HG03064 (cell line): ENCODE measurements around the gene DPH7.
"Not testable (repeated sequence)": the region's sequence is repeated elsewhere in the genome, so short reads cannot be mapped to it uniquely, and the experiment has no call there.

Source experiments
- ATAC-seq: cut with Tn5 transposase; IDR thresholded peaks from one replicate; pipeline ENCODE4 v1.9.1; 2021; ENCODE audit warnings: low read depth; ENCODE audit not compliant: unreplicated experiment

DPH7 gene

DNA sequence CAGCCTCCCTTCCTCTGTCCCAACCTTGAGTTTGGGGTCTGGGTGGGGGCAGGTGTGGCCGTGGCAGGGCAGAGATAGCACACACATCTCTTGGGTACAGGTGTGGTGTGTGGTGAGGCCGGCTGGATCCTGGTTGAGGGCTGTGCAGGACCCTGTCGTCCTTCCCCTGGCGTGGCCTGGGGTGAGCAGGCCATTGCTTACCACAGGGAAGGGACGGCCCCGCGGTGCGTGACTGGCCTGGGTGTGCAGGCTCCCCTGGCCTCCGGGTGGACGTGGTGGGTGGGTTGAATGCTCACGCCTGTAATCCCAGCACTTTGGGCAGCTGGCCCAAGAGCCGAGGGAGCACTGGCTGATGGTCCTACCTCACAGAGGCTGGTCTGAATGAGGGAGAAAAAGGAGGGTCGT is 28.0 kb upstream of the DPH7 start:
- ATAC-seq: no peak

GRCh38 chr9:137606005-137606621 is 27.4 kb upstream of the DPH7 start:
- peak; percentile 24 for ATAC-seq

GRCh38 chr9:137605121-137606004 is 26.6 kb upstream of the DPH7 start, which contains the start of gene ARRDC1:
ARRDC1 (plus strand) TSS chr9:137605686; CDS start chr9:137605718, 32 bp downstream.
- ATAC-seq: peak; percentile 63

GRCh38 chr9:137604345-137605086 is 25.8 kb upstream of the DPH7 start:
- ATAC-seq: no peak

GRCh38 chr9:137603879-137604278 is 25.2 kb upstream of the DPH7 start:
- no peak for ATAC-seq

- no peak for ATAC-seq
Observed at GRCh38 chr9:137602661-137603060, 23.9 kb upstream of the DPH7 start.

- no peak for ATAC-seq
Observed at GRCh38 chr9:137598943-137599342, 20.2 kb upstream of the DPH7 start.

DNA sequence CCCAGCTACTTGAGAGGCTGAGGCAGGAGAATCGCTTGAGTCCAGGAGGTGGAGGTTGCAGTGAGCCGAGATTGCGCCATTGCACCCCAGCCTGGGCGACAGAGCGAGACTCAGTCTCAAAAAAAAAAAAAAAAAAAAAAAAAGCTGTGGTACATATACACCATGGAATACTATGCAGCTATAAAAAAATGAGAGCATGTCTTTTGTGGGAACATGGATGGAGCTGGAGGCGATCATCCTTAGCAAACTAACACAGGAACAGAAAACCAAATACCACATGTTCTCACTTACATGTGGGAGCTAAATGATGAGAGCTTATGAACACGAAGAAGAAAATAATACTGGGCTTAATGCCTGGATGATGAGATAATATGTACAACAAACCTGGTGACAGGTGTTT is 17.9 kb upstream of the DPH7 start:
- ATAC-seq: not testable (repeated sequence)

DNA sequence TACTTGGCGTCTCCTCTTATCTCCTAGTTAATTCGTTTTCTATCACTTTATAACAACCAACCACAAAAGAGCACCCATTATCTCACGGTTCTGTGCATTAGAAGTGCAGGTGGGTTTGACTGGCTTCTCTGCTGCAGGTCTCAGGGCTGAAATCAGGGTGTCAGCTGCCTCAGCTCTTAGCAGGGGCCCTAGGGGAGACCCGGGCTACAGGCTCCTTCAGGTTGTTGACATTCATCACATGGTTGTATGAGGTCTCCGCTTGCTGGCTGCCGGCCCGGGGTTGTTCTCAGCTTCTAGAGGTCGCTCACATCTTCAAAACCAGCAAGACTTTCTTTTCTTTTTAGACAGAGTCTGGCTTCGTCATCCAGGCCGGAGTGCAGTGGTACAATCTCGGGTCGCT is 14.5 kb upstream of the DPH7 start:
- ATAC-seq: no peak

DNA sequence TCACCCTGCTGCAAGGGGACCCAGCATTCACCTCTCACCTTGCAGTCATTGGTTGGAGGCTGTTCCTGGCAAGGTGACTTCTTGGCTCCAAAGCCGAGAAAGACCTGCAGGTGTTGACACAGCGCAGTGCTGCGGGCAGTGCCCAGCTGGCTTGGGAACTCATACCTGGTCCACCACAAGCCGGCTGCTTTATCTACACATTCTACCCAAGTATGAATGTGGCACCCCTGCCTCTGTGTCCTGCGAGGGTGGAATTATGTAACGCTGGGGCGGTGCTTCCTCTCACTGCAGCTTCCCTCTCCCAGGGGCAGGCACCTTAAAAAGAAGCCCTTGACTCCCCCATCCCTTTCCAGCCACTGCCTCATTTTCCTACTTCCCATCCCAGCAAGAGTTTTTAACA is 14.0 kb upstream of the DPH7 start:
- ATAC-seq: no peak

GRCh38 chr9:137590469-137591383 is 12.0 kb upstream of the DPH7 start, which contains the start of gene ZMYND19:
ZMYND19 (minus strand) TSS chr9:137590512; CDS start chr9:137590263, 249 bp downstream.
- peak; percentile 67 for ATAC-seq

- peak; percentile 27 for ATAC-seq
Observed at GRCh38 chr9:137590123-137590468, 11.4 kb upstream of the DPH7 start.

- ATAC-seq: peak; percentile 13
Observed at GRCh38 chr9:137589441-137590122, 10.9 kb upstream of the DPH7 start.

GRCh38 chr9:137588891-137589290 is 10.2 kb upstream of the DPH7 start:
- no peak for ATAC-seq

- ATAC-seq: no peak
Observed at GRCh38 chr9:137588311-137588710, 9.6 kb upstream of the DPH7 start.

DNA sequence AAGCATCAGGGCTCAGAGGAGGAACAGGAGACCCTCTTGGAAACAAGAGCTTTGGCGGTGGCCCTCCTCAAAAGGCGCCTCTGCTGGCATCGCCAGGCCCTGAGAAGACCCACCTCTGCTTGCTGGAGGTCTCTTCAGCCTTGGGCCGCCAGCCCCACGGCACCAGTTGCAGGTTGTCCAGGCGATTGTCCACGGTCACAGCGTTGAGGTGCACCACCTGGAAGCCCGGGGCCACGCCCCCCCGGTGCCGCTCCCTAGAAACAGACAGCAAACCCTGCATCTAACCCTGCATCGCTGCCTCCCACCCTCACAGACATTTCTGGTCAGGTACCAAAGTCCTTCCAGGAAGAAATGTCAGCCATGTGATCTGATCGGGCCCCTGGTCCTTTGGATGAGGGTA is 8.1 kb upstream of the DPH7 start:
- no peak for ATAC-seq

GRCh38 chr9:137583957-137584356 is 5.2 kb upstream of the DPH7 start:
- no peak for ATAC-seq

DNA sequence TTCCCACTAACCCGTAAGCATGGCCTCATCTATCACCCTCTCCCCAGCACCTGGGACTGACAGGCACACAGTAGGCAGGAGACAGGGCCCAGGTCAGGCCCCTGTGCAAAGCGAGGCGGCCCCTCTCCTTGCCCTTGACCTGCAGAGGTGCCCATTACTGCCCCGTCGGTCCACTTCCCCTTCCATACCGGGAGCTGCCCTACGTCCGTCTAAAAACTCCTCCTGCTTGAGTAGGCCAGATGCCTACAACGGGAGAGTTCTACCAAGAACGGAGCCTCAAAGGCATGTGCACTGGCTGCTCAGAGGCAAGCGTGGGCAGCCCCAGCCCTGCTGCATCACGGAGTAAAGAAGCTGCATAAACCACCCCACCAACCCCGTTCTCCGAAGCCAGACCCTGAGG is 4.6 kb upstream of the DPH7 start:
- no peak for ATAC-seq

DNA sequence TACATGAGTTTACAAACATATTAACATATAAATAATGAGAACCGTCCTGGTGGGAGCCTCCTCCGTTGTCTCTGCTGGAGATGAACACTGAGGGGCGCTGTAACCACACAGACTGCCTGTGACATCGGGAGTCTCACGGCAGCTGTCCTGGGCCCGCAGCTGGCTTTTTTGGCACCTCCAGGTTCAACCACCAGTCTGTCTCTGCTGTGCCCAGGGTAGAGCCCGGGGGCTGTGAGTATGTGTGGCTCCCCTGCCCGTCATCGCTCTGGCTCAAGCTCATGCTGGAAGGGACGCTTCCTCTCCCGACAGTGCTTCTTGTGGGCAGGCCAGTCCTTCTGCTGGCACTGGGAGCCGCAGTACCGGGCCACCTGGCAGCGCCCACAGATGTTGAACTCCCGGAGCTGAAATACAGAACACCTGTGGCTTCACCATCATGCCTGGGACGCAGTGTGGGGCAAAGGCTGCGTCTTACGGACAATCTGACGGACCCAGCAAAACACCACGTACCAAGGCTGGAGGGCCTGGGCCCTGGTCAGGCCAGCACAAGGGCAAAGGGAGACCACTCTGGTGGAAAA is 3.6 kb upstream of the DPH7 start:
- ATAC-seq: no peak
